ENCODE data around the gene FEN1. TPM values are rescaled to one million over a fixed set of nuclear protein-coding genes. Genes with fewer than 3 reads are reported as not detected.

FEN1 gene
- total RNA-seq, 1 donor from 2014 or later: 13.8 TPM

DNA sequence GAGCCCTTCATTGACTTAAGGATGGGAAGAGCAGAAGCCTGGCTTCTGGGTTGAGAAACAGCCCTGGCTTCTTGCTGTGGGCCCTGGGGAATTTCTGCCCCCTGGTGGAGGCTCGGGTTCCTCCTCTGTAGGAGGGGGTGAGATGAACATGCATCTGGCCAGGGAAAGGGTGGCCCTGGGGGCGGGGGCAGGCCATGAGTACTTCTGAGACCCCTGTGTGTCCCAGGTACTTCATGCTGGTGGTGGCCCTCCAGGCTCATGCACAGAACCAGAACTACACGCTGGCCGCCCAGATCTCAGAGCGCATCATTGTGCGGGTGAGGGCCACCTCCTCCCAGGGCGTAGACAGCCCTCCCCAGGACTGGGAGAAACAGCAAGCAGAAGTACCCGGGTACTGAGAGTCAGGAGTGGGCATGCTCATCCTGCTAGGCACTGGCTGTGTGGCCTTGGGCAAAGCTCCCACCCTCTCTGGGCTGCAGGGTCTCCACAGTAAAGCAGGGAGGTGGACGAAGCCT, 16.1 kb upstream of the FEN1 start:
- Mint-ChIP-seq H3K9me3 (ENCODE audit: unreplicated experiment) (no peaks in the 10 kb centered on the region), H3K36me3 (ENCODE audit: low read depth, unreplicated experiment) (peaks cover 6% of the 10 kb centered on the region), H3K27ac (ENCODE audit: unreplicated experiment) (no peak overlapping the region), H3K27me3 (ENCODE audit: low read depth, unreplicated experiment) (no peaks in the 10 kb centered on the region), H3K4me1 (ENCODE audit: low read depth, unreplicated experiment) (no peaks in the 10 kb centered on the region), H3K4me3 (ENCODE audit: unreplicated experiment) (no peak overlapping the region)
- H3K36me3 ChIP-seq (ENCODE audit: insufficient read depth, low read length): no peaks in the 10 kb centered on the region
- no peak overlapping the region for H3K4me2 ChIP-seq (ENCODE audit: low read length)
- H3K9ac ChIP-seq (ENCODE audit: low read length): no peak overlapping the region
- no peaks in the 10 kb centered on the region for H3K27me3 ChIP-seq (ENCODE audit: insufficient read depth, low read length)
- no peak overlapping the region for H3K27ac ChIP-seq (ENCODE audit: low read depth, low read length)
- FAIRE-seq (no peak), DNase-seq (ENCODE audit: low read depth) (peak; percentile 22)
- no peaks in the 10 kb centered on the region for H3K9me3 ChIP-seq (ENCODE audit: insufficient read depth, low read depth, low read length)
- H2AFZ ChIP-seq (ENCODE audit: low read depth, low read length): no peak overlapping the region
- peaks cover 6% of the 10 kb centered on the region for H4K20me1 ChIP-seq (ENCODE audit: insufficient read depth, low read length)
- TF ChIP-seq, protein P1, sequence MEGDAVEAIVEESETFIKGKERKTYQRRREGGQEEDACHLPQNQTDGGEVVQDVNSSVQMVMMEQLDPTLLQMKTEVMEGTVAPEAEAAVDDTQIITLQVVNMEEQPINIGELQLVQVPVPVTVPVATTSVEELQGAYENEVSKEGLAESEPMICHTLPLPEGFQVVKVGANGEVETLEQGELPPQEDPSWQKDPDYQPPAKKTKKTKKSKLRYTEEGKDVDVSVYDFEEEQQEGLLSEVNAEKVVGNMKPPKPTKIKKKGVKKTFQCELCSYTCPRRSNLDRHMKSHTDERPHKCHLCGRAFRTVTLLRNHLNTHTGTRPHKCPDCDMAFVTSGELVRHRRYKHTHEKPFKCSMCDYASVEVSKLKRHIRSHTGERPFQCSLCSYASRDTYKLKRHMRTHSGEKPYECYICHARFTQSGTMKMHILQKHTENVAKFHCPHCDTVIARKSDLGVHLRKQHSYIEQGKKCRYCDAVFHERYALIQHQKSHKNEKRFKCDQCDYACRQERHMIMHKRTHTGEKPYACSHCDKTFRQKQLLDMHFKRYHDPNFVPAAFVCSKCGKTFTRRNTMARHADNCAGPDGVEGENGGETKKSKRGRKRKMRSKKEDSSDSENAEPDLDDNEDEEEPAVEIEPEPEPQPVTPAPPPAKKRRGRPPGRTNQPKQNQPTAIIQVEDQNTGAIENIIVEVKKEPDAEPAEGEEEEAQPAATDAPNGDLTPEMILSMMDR (IDR thresholded peaks at IDR 0.05; ENCODE audit: insufficient read depth, low read depth, low read length): peak; percentile 71
- no peak for TF ChIP-seq EZH2 (IDR thresholded peaks at IDR 0.05; ENCODE audit: insufficient read depth, low read length)
- H3K79me2 ChIP-seq (ENCODE audit: insufficient read depth, low read length): no peaks in the 10 kb centered on the region
- H3K4me1 ChIP-seq (ENCODE audit: insufficient read depth, low read length): peaks cover 3% of the 10 kb centered on the region
- H3K4me3 ChIP-seq (ENCODE audit: insufficient read depth, low read depth, low read length): no peak overlapping the region

DNA sequence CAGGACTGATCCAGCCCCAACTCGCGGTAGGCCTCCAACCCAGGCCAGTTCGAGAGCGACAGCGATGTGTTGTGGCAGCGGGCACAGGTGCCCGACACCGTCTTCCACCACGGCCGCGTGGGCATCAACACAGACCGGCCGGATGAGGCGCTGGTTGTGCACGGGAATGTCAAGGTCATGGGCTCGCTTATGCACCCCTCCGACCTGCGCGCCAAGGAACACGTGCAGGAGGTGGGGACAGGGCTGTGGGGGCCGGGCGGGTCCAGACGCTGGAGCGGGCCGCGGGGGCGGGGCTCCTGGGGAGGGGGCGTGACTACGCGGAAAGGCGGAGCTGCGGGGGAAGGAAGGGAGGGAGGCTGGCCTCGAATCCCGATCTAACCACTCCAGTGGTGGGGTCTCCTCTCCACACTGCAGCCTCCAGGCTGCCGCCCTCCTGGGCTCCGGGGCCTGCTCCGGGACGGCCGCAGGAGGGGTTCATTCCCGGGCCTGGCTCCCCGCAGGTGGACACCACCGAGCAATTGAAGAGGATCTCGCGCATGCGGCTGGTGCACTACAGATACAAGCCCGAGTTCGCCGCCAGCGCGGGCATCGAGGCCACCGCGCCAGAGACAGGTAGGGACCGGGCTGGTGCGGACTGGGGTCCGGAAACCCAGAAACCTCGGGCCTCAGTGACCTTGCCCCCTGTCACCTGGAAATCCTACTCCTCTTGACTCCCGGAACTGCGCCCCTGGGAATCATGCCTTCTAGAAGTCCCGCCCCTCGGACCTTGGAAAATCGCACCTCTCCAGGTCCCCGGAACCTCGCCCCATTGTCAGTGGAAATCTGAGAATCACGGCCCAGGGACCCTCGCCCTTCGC, 15.2 kb upstream of the FEN1 start:
- TF ChIP-seq, protein P1 (IDR thresholded peaks at IDR 0.05; ENCODE audit: insufficient read depth, low read depth, low read length): no peak
- no peak for TF ChIP-seq EZH2 (IDR thresholded peaks at IDR 0.05; ENCODE audit: insufficient read depth, low read length)
- H3K36me3 Mint-ChIP-seq (ENCODE audit: low read depth, unreplicated experiment): peaks cover 6% of the 10 kb centered on the region
- H3K4me1 Mint-ChIP-seq (ENCODE audit: low read depth, unreplicated experiment): peaks cover 4% of the 10 kb centered on the region
- Histone ChIP-seq H3K9me3 (ENCODE audit: insufficient read depth, low read depth, low read length) (no peaks in the 10 kb centered on the region), H4K20me1 (ENCODE audit: insufficient read depth, low read length) (peaks cover 13% of the 10 kb centered on the region), H3K27ac (ENCODE audit: low read depth, low read length) (no peak overlapping the region), H3K4me1 (ENCODE audit: insufficient read depth, low read length) (peaks cover 3% of the 10 kb centered on the region), H3K4me3 (ENCODE audit: insufficient read depth, low read depth, low read length) (no peak overlapping the region), H2AFZ (ENCODE audit: low read depth, low read length) (no peak overlapping the region), H3K27me3 (ENCODE audit: insufficient read depth, low read length) (no peaks in the 10 kb centered on the region), H3K9ac (ENCODE audit: low read length) (no peak overlapping the region), H3K79me2 (ENCODE audit: insufficient read depth, low read length) (no peaks in the 10 kb centered on the region), H3K36me3 (ENCODE audit: insufficient read depth, low read length) (no peaks in the 10 kb centered on the region), H3K4me2 (ENCODE audit: low read length) (peak overlapping the region; percentile 57)
- no peak overlapping the region for H3K4me3 Mint-ChIP-seq (ENCODE audit: unreplicated experiment)
- H3K27ac Mint-ChIP-seq (ENCODE audit: unreplicated experiment): peak overlapping the region; percentile 26
- FAIRE-seq (no peak), DNase-seq (ENCODE audit: low read depth) (no peak)
- H3K27me3 Mint-ChIP-seq (ENCODE audit: low read depth, unreplicated experiment): no peaks in the 10 kb centered on the region
- no peaks in the 10 kb centered on the region for H3K9me3 Mint-ChIP-seq (ENCODE audit: unreplicated experiment)
